H9 (cell line): Measurements from ENCODE around the gene TGFBR3L. TPM values are rescaled to one million over a fixed set of nuclear protein-coding genes. Genes with fewer than 3 reads are reported as not detected.

Experiments
- DNase-seq: peaks from one replicate; pipeline ENCODE4 v3.0.0-alpha.2; 2017
- H2AFZ ChIP-seq: one replicate; pipeline ENCODE4 v1.6.1; 2013; ENCODE audit warnings: mild to moderate bottlenecking, low read length, control low read depth, moderate library complexity
- H2AK5ac ChIP-seq: 2 replicates; pipeline ENCODE4 v1.6.1; 2013; ENCODE audit warnings: low read length, control low read depth, mixed read lengths; ENCODE audit not compliant: insufficient read length
- H2BK120ac ChIP-seq: one replicate; pipeline ENCODE4 v1.6.1; 2013; ENCODE audit warnings: low read depth, mild to moderate bottlenecking, low read length, control low read depth, inconsistent platforms; ENCODE audit not compliant: poor library complexity, severe bottlenecking
- H2BK12ac ChIP-seq: 2 replicates; pipeline ENCODE4 v1.6.1; 2013; ENCODE audit warnings: low read length, control low read depth, mixed read lengths, low read depth; ENCODE audit not compliant: insufficient read length
- H2BK15ac ChIP-seq: 2 replicates; pipeline ENCODE4 v1.6.1; 2013; ENCODE audit warnings: low read depth, low read length, control low read depth
- H2BK20ac ChIP-seq: one replicate; pipeline ENCODE4 v1.6.1; 2013; ENCODE audit warnings: low read depth, mild to moderate bottlenecking, low read length, control low read depth, inconsistent platforms; ENCODE audit not compliant: poor library complexity, severe bottlenecking
- H2BK5ac ChIP-seq: 2 replicates; pipeline ENCODE4 v1.6.1; 2013; ENCODE audit warnings: low read length, control low read depth, mixed read lengths; ENCODE audit not compliant: insufficient read length
- H3K14ac ChIP-seq: 2 replicates; pipeline ENCODE4 v1.6.1; 2013; ENCODE audit warnings: low read length, control low read depth; ENCODE audit not compliant: insufficient read depth
- H3K18ac ChIP-seq: 2 replicates; pipeline ENCODE4 v1.6.1; 2013; ENCODE audit warnings: low read depth, mild to moderate bottlenecking, mixed read lengths, low read length, control low read depth; ENCODE audit not compliant: insufficient read length
- H3K23ac ChIP-seq: 2 replicates; pipeline ENCODE4 v1.6.1; 2013; ENCODE audit warnings: low read length, control low read depth, mixed read lengths, low read depth; ENCODE audit not compliant: insufficient read length
- H3K23me2 ChIP-seq: 2 replicates; pipeline ENCODE4 v1.6.1; 2013; ENCODE audit warnings: low read depth, mild to moderate bottlenecking, mixed read lengths, low read length, control low read depth; ENCODE audit not compliant: insufficient read length, poor library complexity, severe bottlenecking
- H3K27ac ChIP-seq: 2 replicates; pipeline ENCODE4 v1.5.1; 2013; ENCODE audit warnings: low read length, control low read depth, mixed read lengths, low read depth; ENCODE audit not compliant: insufficient read length
- H3K27me3 ChIP-seq: 2 replicates; pipeline ENCODE4 v1.6.1; 2013; ENCODE audit warnings: low read length, control low read depth, inconsistent platforms; ENCODE audit not compliant: insufficient read depth
- H3K4ac ChIP-seq: 2 replicates; pipeline ENCODE4 v1.6.1; 2013; ENCODE audit warnings: low read depth, mild to moderate bottlenecking, control low read depth, inconsistent platforms, low read length, moderate library complexity
- H3K4me1 ChIP-seq: 2 replicates; pipeline ENCODE4 v1.6.1; 2013; ENCODE audit warnings: low read length, control low read depth, inconsistent platforms; ENCODE audit not compliant: insufficient read depth
- H3K4me2 ChIP-seq: 2 replicates; pipeline ENCODE4 v1.6.1; 2013; ENCODE audit warnings: low read length, control low read depth, mixed read lengths; ENCODE audit not compliant: insufficient read length, insufficient read depth
- H3K56ac ChIP-seq: 2 replicates; pipeline ENCODE4 v1.6.1; 2013; ENCODE audit warnings: low read depth, mild to moderate bottlenecking, mixed read lengths, low read length, control low read depth; ENCODE audit not compliant: insufficient read length
- H3K79me1 ChIP-seq: 2 replicates; pipeline ENCODE4 v1.6.1; 2013; ENCODE audit warnings: low read depth, mild to moderate bottlenecking, moderate library complexity, low read length, control low read depth, inconsistent platforms; ENCODE audit not compliant: insufficient read depth, poor library complexity, severe bottlenecking
- H3K79me2 ChIP-seq: 2 replicates; pipeline ENCODE4 v1.6.1; 2013; ENCODE audit warnings: low read length, control low read depth, inconsistent platforms; ENCODE audit not compliant: insufficient read depth
- H3K9ac ChIP-seq: 2 replicates; pipeline ENCODE4 v1.6.1; 2013; ENCODE audit warnings: low read length, control low read depth, mixed read lengths; ENCODE audit not compliant: insufficient read length; ENCODE audit errors: extremely low read depth
- H3K9me3 ChIP-seq: one replicate; pipeline ENCODE4 v1.6.1; 2013; ENCODE audit warnings: low read depth, low read length, inconsistent platforms; ENCODE audit not compliant: control insufficient read depth
- H3T11ph ChIP-seq: one replicate; pipeline ENCODE4 v1.6.1; 2013; ENCODE audit warnings: mild to moderate bottlenecking, low read length, control low read depth, inconsistent platforms
- H4K20me1 ChIP-seq: one replicate; pipeline ENCODE4 v1.6.1; 2013; ENCODE audit not compliant: control insufficient read depth, insufficient read length, insufficient read depth
- H4K5ac ChIP-seq: 2 replicates; pipeline ENCODE4 v1.6.1; 2013; ENCODE audit warnings: low read depth, mild to moderate bottlenecking, mixed read lengths, low read length, control low read depth; ENCODE audit not compliant: insufficient read length
- H4K8ac ChIP-seq: replicated peaks from 2 replicates; pipeline ENCODE4 v1.6.1; 2013; ENCODE audit warnings: low read length, control low read depth, mixed read lengths, low read depth; ENCODE audit not compliant: insufficient read length
- H4K91ac ChIP-seq: 2 replicates; pipeline ENCODE4 v1.6.1; 2013; ENCODE audit warnings: low read depth, mild to moderate bottlenecking, moderate library complexity, mixed read lengths, low read length, control low read depth; ENCODE audit not compliant: insufficient read length
- H3K27ac Mint-ChIP-seq, 3 experiments: 2 replicates in 2 of 3; 3 replicates in 1 of 3; pipeline ENCODE4 v1.8.0; 2020 to 2021; ENCODE audit warnings: mixed read lengths in 3 of 3, mild to moderate bottlenecking in 1 of 3, moderate library complexity in 1 of 3
- H3K27me3 Mint-ChIP-seq: 2 replicates; pipeline ENCODE4 v1.8.0; 2021; ENCODE audit warnings: low read depth, mild to moderate bottlenecking, moderate library complexity, mixed read lengths
- H3K36me3 Mint-ChIP-seq, 3 experiments: 2 replicates in 2 of 3; 3 replicates in 1 of 3; pipeline ENCODE4 v1.8.0; 2020 to 2021; ENCODE audit warnings: low read depth in 3 of 3, mixed read lengths in 3 of 3; ENCODE audit not compliant: insufficient read depth in 1 of 3
- H3K4me1 Mint-ChIP-seq, 2 experiments: 2 replicates each; pipeline ENCODE4 v1.8.0; 2020; ENCODE audit warnings: mixed read lengths in 2 of 2
- H3K4me3 Mint-ChIP-seq, 2 experiments: 2 replicates in 1 of 2; 3 replicates in 1 of 2; pipeline ENCODE4 v1.8.0; 2020 to 2021; ENCODE audit warnings: mild to moderate bottlenecking in 2 of 2, mixed read lengths in 2 of 2, moderate library complexity in 1 of 2
- H3K9me3 Mint-ChIP-seq, 2 experiments: 2 replicates in 1 of 2; 3 replicates in 1 of 2; pipeline ENCODE4 v1.8.0; 2020; ENCODE audit warnings: mild to moderate bottlenecking in 2 of 2, mixed read lengths in 2 of 2, moderate library complexity in 1 of 2
- CTCF ChIP-seq: fragments of 200-600 bp; sonication (generic); conservative IDR thresholded peaks from 3 replicates; pipeline ENCODE4 v1.8.0; 2021; ENCODE audit warnings: antibody characterized with exemption, mild to moderate bottlenecking
- WGBS: extraction: QIAGEN DNeasy Blood & Tissue Kit; methylation state at CpG from one replicate; pipeline ENCODE4 v1.1.7; 2013; ENCODE audit warnings: missing lambda C conversion rate, low lambda C conversion rate, mixed read lengths; ENCODE audit not compliant: insufficient read length; ENCODE audit errors: extremely low coverage; 5-methylcytosine and 5-hydroxymethylcytosine counted together
- total RNA-seq: library from RNA; stranded (reverse); gene quantifications from 2 replicates; pipeline ENCODE4 v1.2.1, GENCODE V29; 2021

The TGFBR3L gene
- total RNA-seq, 1 experiment from 2014 or later: 5.5 TPM

- no peak for TF ChIP-seq CTCF
- no peak overlapping the region for H2BK5ac ChIP-seq
- peaks cover 3 to 4% of the 10 kb centered on the region in 2 experiments; a peak in 1 of 4 replicates for H3K4me1 Mint-ChIP-seq
These were observed 33.3 kb downstream of the TGFBR3L start for GRCh38 chr19:7947939-7948338.

More at GRCh38 chr19:7947939-7948338, 33.3 kb downstream of the TGFBR3L start:
- no peak overlapping the region for H3K9ac ChIP-seq
- H3K27me3 Mint-ChIP-seq: no peaks in the 10 kb centered on the region; the same call in 1 of the 2 replicates
- no peak for DNase-seq
- H3K4me1 ChIP-seq: no peaks in the 10 kb centered on the region
- no peak overlapping the region for H3K27ac ChIP-seq
- no peaks in the 10 kb centered on the region for H4K20me1 ChIP-seq
- no peak overlapping the region for H4K91ac ChIP-seq
- H3K36me3 Mint-ChIP-seq: peaks cover 0 to 10% (median 9%) of the 10 kb centered on the region in 3 experiments; a peak in 5 of 7 replicates
- no peak overlapping the region for H3T11ph ChIP-seq
- H3K79me1 ChIP-seq: no peaks in the 10 kb centered on the region
- no peaks in the 10 kb centered on the region; the same call in 1 of the 2 replicates for H3K79me2 ChIP-seq
- H2BK15ac ChIP-seq: no peak overlapping the region
- no peaks in the 10 kb centered on the region for H3K9me3 ChIP-seq
- H2BK20ac ChIP-seq: no peak overlapping the region
- H3K27ac Mint-ChIP-seq: no peak overlapping the region
- no peak overlapping the region for H3K4me2 ChIP-seq
- WGBS: no CpG with 5 or more reads among the region's 4 CpGs
- H2BK120ac ChIP-seq: no peak overlapping the region
- no peak overlapping the region for H2AFZ ChIP-seq
- H3K4ac ChIP-seq: no peak overlapping the region
- H4K5ac ChIP-seq: no peak overlapping the region
- no peak overlapping the region for H2AK5ac ChIP-seq
- no peak overlapping the region for H2BK12ac ChIP-seq
- no peak overlapping the region for H3K14ac ChIP-seq
- H3K27me3 ChIP-seq: no peaks in the 10 kb centered on the region
- no peak overlapping the region for H3K18ac ChIP-seq
- no peak overlapping the region for H4K8ac ChIP-seq
- H3K56ac ChIP-seq: no peak overlapping the region
- H3K23me2 ChIP-seq: no peaks in the 10 kb centered on the region
- H3K23ac ChIP-seq: no peak overlapping the region
- H3K9me3 Mint-ChIP-seq: peaks cover 0 to 2% of the 10 kb centered on the region in 2 experiments; a peak in 2 of 5 replicates
- H3K4me3 Mint-ChIP-seq: no peak overlapping the region
